ENCODE data around the gene ATG3. TPM values are rescaled to one million over a fixed set of nuclear protein-coding genes. Genes with fewer than 3 reads are reported as not detected.

The ATG3 gene
- total RNA-seq, 2 experiments from 2014 or later = 84.6 to 109 TPM

DNA sequence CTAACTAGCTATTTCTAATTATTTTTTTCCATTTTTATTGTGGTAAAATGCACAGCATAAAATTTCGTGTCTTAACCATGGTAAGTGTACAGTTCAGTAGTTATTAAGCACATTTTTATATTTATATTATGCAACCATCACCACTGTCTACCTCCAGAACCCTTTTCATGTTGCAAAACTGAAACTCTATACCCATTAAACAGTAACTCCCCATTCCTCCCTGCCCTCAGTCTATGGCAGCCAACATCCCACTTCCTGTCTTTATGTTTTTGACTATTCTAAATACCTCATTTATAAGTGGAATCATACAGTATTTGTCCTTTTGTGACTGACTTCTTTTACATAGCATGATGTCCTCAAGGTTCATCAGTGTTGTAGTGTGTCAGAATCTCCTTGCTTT is 25.6 kb upstream of the ATG3 start:
- Histone ChIP-seq H3K9me3 (ENCODE audit: low read length) (no peaks in the 10 kb centered on the region), H3K4me1 (ENCODE audit: insufficient read depth, low read length, poor library complexity, severe bottlenecking) (peaks cover 12% of the 10 kb centered on the region), H3K27ac (ENCODE audit: low read depth, low read length, poor library complexity, severe bottlenecking) (no peak overlapping the region), H3K79me2 (ENCODE audit: insufficient read depth, low read depth, low read length) (no peaks in the 10 kb centered on the region), H4K20me1 (ENCODE audit: insufficient read depth, low read length) (no peaks in the 10 kb centered on the region), H3K4me2 (ENCODE audit: low read length) (no peak overlapping the region), H3K9me2 (ENCODE audit: insufficient read depth, low read length) (no peaks in the 10 kb centered on the region), H3K36me3 (ENCODE audit: insufficient read depth, low read length) (peaks cover 52% of the 10 kb centered on the region), H3K4me3 (ENCODE audit: low read depth, low read length, poor library complexity, severe bottlenecking) (no peak overlapping the region), H2AFZ (ENCODE audit: low read length) (no peak overlapping the region)
- TF ChIP-seq EZH2phosphoT487 (IDR thresholded peaks at IDR 0.05; ENCODE audit: borderline replicate concordance, low read depth, low read length) = no peak
- no peak for TF ChIP-seq CTCF (conservative IDR thresholded peaks at IDR 0.05; ENCODE audit: low read length)
- POLR2A ChIA-PET = no interaction called here
- DNase-seq (ENCODE audit: low spot score) = no peak
- BruUV-seq (replicated peaks) = no TSS peak
- CTCF ChIA-PET (ENCODE audit: unreplicated experiment) = no interaction called here
- intact Hi-C loops (cut with micrococcal nuclease; ENCODE audit: unreplicated experiment) = no loop called here

GRCh38 chr3:112585782-112586181 is 24.0 kb upstream of the ATG3 start:
- intact Hi-C loops (cut with micrococcal nuclease; ENCODE audit: unreplicated experiment) = no loop called here
- Histone ChIP-seq H3K9me3 (ENCODE audit: low read length) (no peaks in the 10 kb centered on the region), H3K4me1 (ENCODE audit: insufficient read depth, low read length, poor library complexity, severe bottlenecking) (peaks cover 10% of the 10 kb centered on the region), H3K79me2 (ENCODE audit: insufficient read depth, low read depth, low read length) (no peaks in the 10 kb centered on the region), H3K36me3 (ENCODE audit: insufficient read depth, low read length) (peaks cover 61% of the 10 kb centered on the region), H3K4me3 (ENCODE audit: low read depth, low read length, poor library complexity, severe bottlenecking) (no peak overlapping the region), H2AFZ (ENCODE audit: low read length) (no peak overlapping the region), H3K4me2 (ENCODE audit: low read length) (no peak overlapping the region), H3K27ac (ENCODE audit: low read depth, low read length, poor library complexity, severe bottlenecking) (no peak overlapping the region), H3K9me2 (ENCODE audit: insufficient read depth, low read length) (no peaks in the 10 kb centered on the region), H4K20me1 (ENCODE audit: insufficient read depth, low read length) (no peaks in the 10 kb centered on the region)
- DNase-seq (ENCODE audit: low spot score) = no peak
- ChIA-PET POLR2A (no interaction called here), CTCF (ENCODE audit: unreplicated experiment) (no interaction called here)
- BruUV-seq (replicated peaks) = no TSS peak
- no peak for TF ChIP-seq EZH2phosphoT487 (IDR thresholded peaks at IDR 0.05; ENCODE audit: borderline replicate concordance, low read depth, low read length)
- no peak for TF ChIP-seq CTCF (conservative IDR thresholded peaks at IDR 0.05; ENCODE audit: low read length)

- no peak overlapping the region for H2AFZ ChIP-seq (ENCODE audit: low read length)
- TF ChIP-seq CTCF (conservative IDR thresholded peaks at IDR 0.05; ENCODE audit: low read length) (no peak), EZH2phosphoT487 (IDR thresholded peaks at IDR 0.05; ENCODE audit: borderline replicate concordance, low read depth, low read length) (no peak)
- H3K4me3 ChIP-seq (ENCODE audit: low read depth, low read length, poor library complexity, severe bottlenecking) = no peak overlapping the region
- peaks cover 81% of the 10 kb centered on the region for H3K36me3 ChIP-seq (ENCODE audit: insufficient read depth, low read length)
- CTCF ChIA-PET (ENCODE audit: unreplicated experiment) = no interaction called here
- no peak for DNase-seq (ENCODE audit: low spot score)
- no peaks in the 10 kb centered on the region for H4K20me1 ChIP-seq (ENCODE audit: insufficient read depth, low read length)
- intact Hi-C loops (cut with micrococcal nuclease; ENCODE audit: unreplicated experiment) = no loop called here
- H3K79me2 ChIP-seq (ENCODE audit: insufficient read depth, low read depth, low read length) = no peaks in the 10 kb centered on the region
- H3K4me2 ChIP-seq (ENCODE audit: low read length) = no peak overlapping the region
- POLR2A ChIA-PET = interaction anchor here (2.2 kb wide), 1 partner anchor 14 kb away, joined by 7 read pairs; no protein-coding TSS in a partner anchor
- peaks cover 18% of the 10 kb centered on the region for H3K4me1 ChIP-seq (ENCODE audit: insufficient read depth, low read length, poor library complexity, severe bottlenecking)
- no TSS peak for BruUV-seq (replicated peaks)
- no peaks in the 10 kb centered on the region for H3K9me2 ChIP-seq (ENCODE audit: insufficient read depth, low read length)
- no peak overlapping the region for H3K27ac ChIP-seq (ENCODE audit: low read depth, low read length, poor library complexity, severe bottlenecking)
- H3K9me3 ChIP-seq (ENCODE audit: low read length) = no peaks in the 10 kb centered on the region
Measured at GRCh38 chr3:112583105-112583504, 21.3 kb upstream of the ATG3 start.
